Lower leg skin (tissue), 4 donors: ENCODE results near the gene USPL1. TPM values are rescaled to one million over a fixed set of nuclear protein-coding genes. Genes with fewer than 3 reads are reported as not detected.

Experiments used
- DNase-seq, 2 donors: peaks; one replicate each; pipeline ENCODE4 v3.0.0-alpha.2; 2019; ENCODE audit warnings: low spot score in 2 of 2
- H3K4me3 ChIP-seq: fragments of 200-600 bp; sonication (generic); 2 replicates; pipeline ENCODE4 v1.5.1; 2017; ENCODE audit warnings: mild to moderate bottlenecking, low read depth; ENCODE audit not compliant: poor library complexity, severe bottlenecking
- CTCF ChIP-seq, 3 donors: fragments of 450-650 bp; IDR thresholded peaks; one replicate each; pipeline ENCODE4 v1.5.1; 2016; ENCODE audit warnings: antibody characterized with exemption in 3 of 3, mild to moderate bottlenecking in 3 of 3, moderate library complexity in 2 of 3
- POLR2A ChIP-seq, 2 donors: fragments of 450-650 bp; IDR thresholded peaks; one replicate each; pipeline ENCODE4 v1.6.1; 2016 to 2017; ENCODE audit warnings: antibody characterized with exemption in 2 of 2, mild to moderate bottlenecking in 1 of 2, moderate library complexity in 1 of 2
- WGBS, 2 donors: methylation state at CpG; one replicate each; pipeline ENCODE4 v1.1.5; 2018; 5-methylcytosine and 5-hydroxymethylcytosine counted together
- intact Hi-C: fragments of 100-400 bp; cut with DNase I; formaldehyde crosslinking; loops from one replicate; pipeline ENCODE4 v1.15.0; 2023; ENCODE audit warnings: low total_unique reads
- total RNA-seq, 4 donors: library from RNA; depleted of rRNA; stranded (reverse); fragments of >200 nt; gene quantifications; one replicate each; pipeline ENCODE4 v1.1.0, GENCODE V29; 2016

USPL1 gene
- total RNA-seq, 4 donors from 2014 or later = 16.0 to 20.8 (median 18.2) TPM

GRCh38 chr13:30696278-30697176 lies 78.8 kb downstream of the USPL1 start:
- H3K4me3 ChIP-seq = no peak overlapping the region
- WGBS, 2 donors = 44 to 49% methylated on average over 11 of the region's 11 CpGs
- TF ChIP-seq POLR2A (IDR thresholded peaks at IDR 0.05) (no peak), CTCF (IDR thresholded peaks at IDR 0.05) (no peak)
- intact Hi-C loops = no loop called here
- no peak for DNase-seq

- DNase-seq = no peak
- intact Hi-C loops = no loop called here
- 36 to 57% methylated on average over 8 of the region's 8 CpGs for WGBS, 2 donors
- no peak overlapping the region for H3K4me3 ChIP-seq
- TF ChIP-seq CTCF (IDR thresholded peaks at IDR 0.05) (no peak), POLR2A (IDR thresholded peaks at IDR 0.05) (no peak)
Observed at GRCh38 chr13:30697177-30697953, 79.6 kb downstream of the USPL1 start.

GRCh38 chr13:30697996-30698401 lies 80.3 kb downstream of the USPL1 start:
- intact Hi-C loops = no loop called here
- TF ChIP-seq CTCF (IDR thresholded peaks at IDR 0.05) (no peak), POLR2A (IDR thresholded peaks at IDR 0.05) (no peak)
- H3K4me3 ChIP-seq = no peak overlapping the region
- 32 to 34% methylated on average over 7 of the region's 7 CpGs for whole genome bisulfite sequencing, 2 donors
- DNase-seq = no peak

GRCh38 chr13:30698488-30699005 lies 80.8 kb downstream of the USPL1 start:
- H3K4me3 ChIP-seq = no peak overlapping the region
- intact Hi-C loops = no loop called here
- DNase-seq = no peak
- TF ChIP-seq POLR2A (IDR thresholded peaks at IDR 0.05) = no peak
- TF ChIP-seq CTCF (IDR thresholded peaks at IDR 0.05) = no peak
- 91 to 94% methylated on average over 14 to 15 of the region's 15 CpGs for WGBS, 2 donors

GRCh38 chr13:30700364-30700763 lies 82.6 kb downstream of the USPL1 start:
- intact Hi-C loops = loop anchor here (1.0 kb wide), 1 partner anchor 30 kb away; no protein-coding TSS in a partner anchor
- TF ChIP-seq POLR2A (IDR thresholded peaks at IDR 0.05) (no peak), CTCF (IDR thresholded peaks at IDR 0.05) (no peak)
- 73 to 81% methylated on average over 5 of the region's 5 CpGs for WGBS, 2 donors
- DNase-seq = no peak
- no peak overlapping the region for H3K4me3 ChIP-seq
